ENCODE results near the gene CFAP74. TPM values are rescaled to one million over a fixed set of nuclear protein-coding genes. Genes with fewer than 3 reads are reported as not detected.

The CFAP74 gene
- total RNA-seq, 1 experiment from 2014 or later = not detected

DNA sequence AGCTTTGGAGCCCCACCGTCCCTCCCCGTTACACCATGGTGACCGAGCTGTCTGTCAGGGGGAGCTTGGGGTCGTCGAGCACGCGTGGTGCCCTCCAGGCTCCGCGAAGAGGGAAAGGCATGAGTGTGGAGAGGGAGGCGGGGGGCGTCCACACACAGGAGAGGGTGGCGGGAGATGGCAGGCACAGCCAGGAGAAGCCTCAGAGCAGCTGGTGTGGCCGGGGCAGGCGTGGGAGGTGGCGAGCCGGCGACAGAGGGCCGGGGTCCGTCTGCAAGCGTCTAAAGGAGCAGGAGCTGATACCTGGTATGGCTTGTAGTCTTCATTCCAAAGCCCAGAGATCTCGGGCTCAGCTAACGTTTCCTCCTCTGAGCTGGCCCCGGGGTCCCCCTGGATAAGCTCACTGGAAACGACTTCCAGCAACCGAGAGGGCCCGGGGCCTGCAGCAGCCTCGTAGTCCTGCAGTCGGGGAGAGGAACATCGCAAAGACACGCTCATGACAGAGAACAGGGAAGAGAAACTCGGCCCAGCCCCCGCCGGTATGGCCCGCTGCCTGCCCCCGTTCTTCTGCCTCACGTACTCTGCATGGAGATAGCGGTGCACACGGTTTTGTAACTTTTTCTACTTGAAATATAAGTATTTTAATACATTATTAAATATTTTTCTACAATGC lies 37.4 kb downstream of the CFAP74 start:
- TF ChIP-seq CTCF (conservative IDR thresholded peaks at IDR 0.05; ENCODE audit: low read depth, low read length) (no peak), EZH2 (IDR thresholded peaks at IDR 0.05; ENCODE audit: low read length, unreplicated experiment) (no peak), EZH2phosphoT487 (IDR thresholded peaks at IDR 0.05; ENCODE audit: borderline replicate concordance, low read length) (no peak)
- ChIA-PET CTCF (no interaction called here), POLR2A (ENCODE audit: unreplicated experiment) (no interaction called here)

GRCh38 chr1:1965546-1965945 lies 38.0 kb downstream of the CFAP74 start:
- H3K9me3 ChIP-seq (ENCODE audit: low read length) = no peaks in the 10 kb centered on the region
- no peak overlapping the region for H3K9ac ChIP-seq (ENCODE audit: low read length)
- no peaks in the 10 kb centered on the region for H3F3A ChIP-seq (ENCODE audit: low read length, unreplicated experiment)
- no peaks in the 10 kb centered on the region for H3K9me2 ChIP-seq (replicated peaks; ENCODE audit: low read length)
- BruUV-seq (replicated peaks) = no TSS peak
- H2AFZ ChIP-seq (ENCODE audit: low read length) = no peak overlapping the region
- TF ChIP-seq EZH2phosphoT487 (IDR thresholded peaks at IDR 0.05; ENCODE audit: borderline replicate concordance, low read length) = no peak
- no peak for TF ChIP-seq EZH2 (IDR thresholded peaks at IDR 0.05; ENCODE audit: low read length, unreplicated experiment)
- TF ChIP-seq CTCF (conservative IDR thresholded peaks at IDR 0.05; ENCODE audit: low read depth, low read length) = no peak
- H3K4me1 ChIP-seq (ENCODE audit: insufficient read depth, low read length) = peaks cover 6% of the 10 kb centered on the region; the same call in 1 of the 2 replicates
- intact Hi-C loops (cut with micrococcal nuclease) = no loop called here
- H3K27ac ChIP-seq (ENCODE audit: low read length) = no peak overlapping the region
- DNase-seq (no peak), ATAC-seq (no peak)
- no peak overlapping the region for H3K4me3 ChIP-seq (ENCODE audit: low read length)
- H3K79me2 ChIP-seq (ENCODE audit: low read length) = no peaks in the 10 kb centered on the region
- ChIA-PET POLR2A (ENCODE audit: unreplicated experiment) (no interaction called here), CTCF (no interaction called here)
- peaks cover 19% of the 10 kb centered on the region for H3K27me3 ChIP-seq (ENCODE audit: low read length)
- no peak overlapping the region for H3K4me2 ChIP-seq (ENCODE audit: low read length)
- no peaks in the 10 kb centered on the region for H4K20me1 ChIP-seq (ENCODE audit: low read length)
- no peaks in the 10 kb centered on the region for H3K36me3 ChIP-seq (ENCODE audit: low read depth, low read length)

More for the DNA sequence above, 37.4 kb downstream of the CFAP74 start:
- H3K9me3 ChIP-seq (ENCODE audit: low read length) = no peaks in the 10 kb centered on the region
- H3K27me3 ChIP-seq (ENCODE audit: low read length) = peaks cover 19% of the 10 kb centered on the region
- H3K9me2 ChIP-seq (replicated peaks; ENCODE audit: low read length) = no peaks in the 10 kb centered on the region
- H3K4me3 ChIP-seq (ENCODE audit: low read length) = no peak overlapping the region
- H3K79me2 ChIP-seq (ENCODE audit: low read length) = no peaks in the 10 kb centered on the region
- no peaks in the 10 kb centered on the region for H3F3A ChIP-seq (ENCODE audit: low read length, unreplicated experiment)
- H3K4me2 ChIP-seq (ENCODE audit: low read length) = no peak overlapping the region
- no peaks in the 10 kb centered on the region for H3K36me3 ChIP-seq (ENCODE audit: low read depth, low read length)
- intact Hi-C loops (cut with micrococcal nuclease) = no loop called here
- H4K20me1 ChIP-seq (ENCODE audit: low read length) = no peaks in the 10 kb centered on the region
- H3K4me1 ChIP-seq (ENCODE audit: insufficient read depth, low read length) = peaks cover 5% of the 10 kb centered on the region; the same call in 1 of the 2 replicates
- H2AFZ ChIP-seq (ENCODE audit: low read length) = no peak overlapping the region
- ATAC-seq = no peak
- no TSS peak for BruUV-seq (replicated peaks)
- no peak overlapping the region for H3K9ac ChIP-seq (ENCODE audit: low read length)
- no peak overlapping the region for H3K27ac ChIP-seq (ENCODE audit: low read length)
- DNase-seq = no peak

DNA sequence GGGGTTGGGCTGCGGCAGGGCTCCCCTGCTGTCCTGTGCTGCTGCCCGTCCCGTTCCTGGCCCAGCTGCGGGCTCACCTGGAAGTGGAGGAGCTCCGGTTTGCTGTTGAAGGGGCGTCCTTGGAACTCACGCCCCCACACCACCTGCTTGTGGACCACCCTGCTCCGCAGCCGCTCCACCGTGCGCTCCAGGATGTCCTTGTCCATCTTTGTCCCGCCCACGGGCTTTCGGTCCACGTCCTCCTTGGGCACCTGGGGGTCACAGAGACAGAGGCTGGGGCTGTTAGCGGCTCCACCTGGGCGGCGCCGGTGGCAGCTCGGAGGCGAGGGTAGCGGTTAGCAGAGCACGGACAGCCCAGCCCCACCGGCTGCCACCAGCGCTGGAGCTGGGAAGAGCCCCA lies 38.8 kb downstream of the CFAP74 start:
- CTCF ChIA-PET = no interaction called here

More for the DNA sequence above, 38.8 kb downstream of the CFAP74 start:
- Histone ChIP-seq H3K27ac (ENCODE audit: low read length) (no peak overlapping the region), H3K9me3 (ENCODE audit: low read length) (no peaks in the 10 kb centered on the region), H3K4me1 (ENCODE audit: insufficient read depth, low read length) (peaks cover 12% of the 10 kb centered on the region; the same call in 1 of the 2 replicates), H3K27me3 (ENCODE audit: low read length) (peaks cover 19% of the 10 kb centered on the region), H2AFZ (ENCODE audit: low read length) (no peak overlapping the region), H3K9me2 (replicated peaks; ENCODE audit: low read length) (no peaks in the 10 kb centered on the region), H3F3A (ENCODE audit: low read length, unreplicated experiment) (no peaks in the 10 kb centered on the region), H3K9ac (ENCODE audit: low read length) (no peak overlapping the region), H4K20me1 (ENCODE audit: low read length) (no peaks in the 10 kb centered on the region), H3K4me2 (ENCODE audit: low read length) (no peak overlapping the region), H3K4me3 (ENCODE audit: low read length) (no peak overlapping the region), H3K36me3 (ENCODE audit: low read depth, low read length) (no peaks in the 10 kb centered on the region), H3K79me2 (ENCODE audit: low read length) (no peaks in the 10 kb centered on the region)
- no peak for DNase-seq
- TF ChIP-seq CTCF (conservative IDR thresholded peaks at IDR 0.05; ENCODE audit: low read depth, low read length) = no peak
- TF ChIP-seq EZH2 (IDR thresholded peaks at IDR 0.05; ENCODE audit: low read length, unreplicated experiment) = no peak
- TF ChIP-seq EZH2phosphoT487 (IDR thresholded peaks at IDR 0.05; ENCODE audit: borderline replicate concordance, low read length) = no peak
- BruUV-seq (replicated peaks) = no TSS peak
- POLR2A ChIA-PET (ENCODE audit: unreplicated experiment) = no interaction called here
- intact Hi-C loops (cut with micrococcal nuclease) = no loop called here
- ATAC-seq = no peak

Measured in PC-3 (cell line).